NCI-H2029 (cell line): ENCODE data around the gene C3AR1.
A peak's percentile ranks its signal among the peaks of the same experiment; 100 is the strongest.
"Not testable (repeated sequence)": the region's sequence is repeated elsewhere in the genome, so short reads cannot be mapped to it uniquely, and the experiment has no call there.

Source experiments
- DNase-seq: peaks from one replicate; lab custom pipeline; 2025; lab: John Stamatoyannopoulos, UW

The C3AR1 gene

GRCh38 chr12:8065991-8066594 lies at the start of gene C3AR1:
Gene C3AR1, minus strand, starts transcription at chr12:8066359. Its CDS starts 6,174 bp downstream, at chr12:8060185.
- DNase-seq = no peak

DNA sequence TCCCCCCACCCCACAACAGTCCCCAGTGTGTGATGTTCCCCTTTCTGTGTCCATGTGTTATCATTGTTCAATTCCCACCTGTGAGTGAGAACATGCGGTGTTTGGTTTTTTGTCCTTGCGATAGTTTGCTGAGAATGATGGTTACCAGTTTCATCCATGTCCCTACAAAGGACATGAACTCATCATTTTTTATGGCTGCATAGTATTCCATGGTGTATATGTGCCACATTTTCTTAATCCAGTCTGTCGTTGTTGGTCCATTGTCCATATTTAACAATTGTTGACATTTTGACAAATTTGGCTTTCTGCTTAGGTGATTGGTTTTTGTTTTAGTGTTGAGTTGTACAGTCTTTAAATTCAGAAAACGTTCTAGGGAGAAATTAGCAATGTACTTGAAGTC lies 47.0 kb upstream of the C3AR1 start:
- DNase-seq = not testable (repeated sequence)

- peak; percentile 37 for DNase-seq
These were observed 42.7 kb upstream of the C3AR1 start for GRCh38 chr12:8108808-8109398.

- no peak for DNase-seq
These were observed 33.1 kb upstream of the C3AR1 start for GRCh38 chr12:8099235-8099634.

DNA sequence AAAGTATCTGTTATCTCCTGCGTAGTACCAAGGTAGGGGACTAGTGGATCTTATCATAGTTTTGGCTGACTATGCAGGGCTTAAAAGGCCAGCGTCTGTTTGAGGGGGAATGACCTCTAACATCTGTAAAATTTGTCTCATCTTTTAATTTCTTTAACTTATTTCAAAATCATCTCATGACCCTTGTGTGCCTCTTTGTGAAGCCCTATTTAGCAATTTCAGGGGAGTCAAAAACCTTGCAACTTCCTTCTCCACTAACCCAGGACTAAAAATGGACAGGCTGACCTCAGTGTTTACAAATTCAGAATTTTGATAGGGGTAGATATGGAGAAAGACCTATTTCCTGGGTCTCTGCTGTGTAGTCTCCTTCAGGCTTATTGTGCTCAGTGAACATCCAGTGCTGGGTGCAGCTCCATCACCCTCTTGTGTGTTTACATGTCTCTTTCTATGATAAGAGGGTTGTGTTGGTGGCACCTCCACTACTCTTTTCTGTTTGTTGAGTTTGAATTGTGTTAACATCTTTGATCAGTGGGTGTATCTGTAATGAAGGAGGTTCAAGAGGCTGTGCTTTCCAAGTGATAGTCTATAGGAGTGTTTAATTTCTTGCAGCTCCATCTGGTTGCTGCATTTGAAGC lies 30.2 kb upstream of the C3AR1 start:
- DNase-seq = no peak

DNA sequence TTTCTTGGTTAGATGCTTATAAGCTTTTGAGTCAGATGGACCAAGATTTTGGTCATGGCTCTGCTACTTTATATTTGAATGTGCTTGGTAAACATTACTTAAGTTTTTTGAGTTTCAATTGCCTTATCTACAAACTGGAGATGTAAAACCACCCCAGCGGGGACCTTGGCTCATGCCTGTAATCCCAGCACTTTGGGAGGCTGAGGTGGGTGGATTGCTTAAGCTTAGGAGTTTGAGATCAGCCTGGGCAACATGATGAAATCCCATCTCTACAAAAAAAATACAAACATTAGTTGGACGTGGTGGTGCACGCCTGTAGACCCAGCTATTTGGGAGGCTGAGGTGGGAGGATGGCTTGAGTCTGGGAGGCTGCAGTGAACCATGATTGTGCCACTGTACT lies 27.1 kb upstream of the C3AR1 start:
- DNase-seq = no peak

DNA sequence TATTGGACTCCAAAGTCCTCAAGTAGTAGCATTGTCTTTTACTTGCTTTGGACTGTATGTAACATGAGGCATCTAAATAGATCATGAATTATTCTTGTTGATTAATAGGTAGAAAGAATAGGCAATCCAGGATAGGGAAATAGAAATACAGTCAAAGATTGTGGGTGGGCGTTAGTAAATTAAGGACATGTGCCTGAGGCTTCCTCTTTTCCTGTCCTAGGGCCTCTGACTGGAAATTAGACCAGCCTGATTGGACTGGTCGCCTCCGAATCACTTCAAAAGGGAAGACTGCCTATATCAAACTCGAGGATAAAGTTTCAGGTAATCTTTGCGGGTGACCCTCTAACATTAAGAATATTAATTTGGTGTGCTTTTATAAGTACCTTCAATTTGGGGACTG lies 23.6 kb upstream of the C3AR1 start:
- no peak for DNase-seq

- DNase-seq = not testable (repeated sequence)
These were observed 23.1 kb upstream of the C3AR1 start for GRCh38 chr12:8089277-8089676.

DNA sequence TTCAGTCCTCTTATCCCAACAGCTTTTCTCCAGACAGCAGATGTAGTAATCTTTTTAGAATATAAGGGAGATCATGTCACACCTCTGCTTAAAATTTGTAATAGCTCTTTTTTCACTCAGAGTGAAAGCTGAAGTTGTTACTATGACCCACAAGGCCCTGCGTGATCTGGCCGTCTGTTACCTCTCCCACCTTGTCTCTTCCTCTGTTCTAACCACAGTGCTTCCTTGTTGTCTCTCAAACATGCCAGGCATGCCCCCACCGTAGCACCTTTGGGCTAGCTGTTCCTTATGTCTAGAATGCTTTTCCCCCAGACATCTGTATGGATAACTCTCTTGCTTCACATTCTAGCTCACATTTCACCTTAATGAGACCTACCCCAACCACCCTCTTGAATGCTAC lies 22.4 kb upstream of the C3AR1 start:
- DNase-seq = no peak

DNA sequence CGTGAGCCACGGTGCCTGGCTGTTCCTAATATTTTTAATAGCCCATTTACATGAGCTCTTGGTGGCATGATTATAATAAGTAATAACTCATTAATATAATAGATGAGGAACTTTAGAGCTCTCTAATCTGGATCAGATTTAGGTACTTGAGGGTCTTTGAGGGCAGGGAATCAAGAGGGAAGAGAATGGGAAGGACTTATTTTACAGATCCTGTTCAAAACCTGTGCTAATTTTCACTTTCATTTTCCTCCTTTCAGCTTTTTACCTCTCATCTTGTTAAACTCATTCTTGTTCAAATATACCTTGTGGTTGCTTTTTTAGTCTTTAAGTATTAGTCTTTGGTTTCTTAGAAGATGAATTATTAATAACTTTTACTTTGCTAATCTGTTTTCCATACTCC lies 21.5 kb upstream of the C3AR1 start:
- DNase-seq = no peak

- not testable (repeated sequence) for DNase-seq
These were observed 18.2 kb upstream of the C3AR1 start for GRCh38 chr12:8084351-8084750.

DNA sequence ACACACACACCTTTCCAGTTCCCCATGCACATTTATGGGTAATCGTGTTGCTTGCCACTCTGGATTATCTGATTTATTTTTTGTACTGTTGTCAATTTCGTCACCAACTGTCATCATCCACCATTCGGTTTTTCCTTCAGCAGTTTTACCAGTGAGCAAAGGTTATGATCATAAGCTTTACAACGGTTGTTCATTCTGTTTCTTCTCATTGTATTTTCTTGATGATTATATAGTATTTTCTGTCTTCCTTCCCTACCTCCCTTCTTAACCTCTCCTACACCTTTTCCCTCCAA lies 16.6 kb upstream of the C3AR1 start:
- DNase-seq = no peak

DNA sequence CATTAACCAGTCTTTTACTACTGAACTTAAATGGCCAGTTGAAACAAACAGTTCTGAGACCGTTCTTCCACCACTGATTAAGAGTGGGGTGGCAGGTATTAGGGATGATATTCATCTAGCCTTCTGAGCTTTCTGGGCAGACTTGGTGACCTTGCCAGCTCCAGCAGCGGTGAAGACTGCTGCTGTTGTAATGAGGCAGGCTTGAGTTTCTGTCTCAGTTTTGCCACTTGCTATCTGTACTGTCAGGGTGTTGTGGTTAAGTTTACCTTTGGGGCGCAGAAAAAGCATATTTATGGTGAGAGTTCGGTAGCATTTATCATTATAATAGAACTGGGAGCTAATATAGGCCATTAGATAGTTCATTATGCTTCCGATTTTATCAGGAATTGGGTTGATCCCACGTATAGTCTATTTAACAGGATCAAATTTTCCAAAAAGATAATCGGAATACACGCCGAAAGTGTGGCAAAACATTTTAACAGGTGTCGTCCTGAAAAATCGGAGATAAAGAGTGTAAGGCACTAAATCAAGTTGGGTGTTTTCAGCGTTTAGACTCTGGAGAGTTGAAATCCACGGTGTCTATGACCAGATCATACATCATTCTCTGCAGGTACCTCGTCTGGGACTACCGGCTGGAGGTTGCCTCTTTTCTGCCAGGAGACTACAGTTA lies 15.2 kb upstream of the C3AR1 start:
- no peak for DNase-seq

DNA sequence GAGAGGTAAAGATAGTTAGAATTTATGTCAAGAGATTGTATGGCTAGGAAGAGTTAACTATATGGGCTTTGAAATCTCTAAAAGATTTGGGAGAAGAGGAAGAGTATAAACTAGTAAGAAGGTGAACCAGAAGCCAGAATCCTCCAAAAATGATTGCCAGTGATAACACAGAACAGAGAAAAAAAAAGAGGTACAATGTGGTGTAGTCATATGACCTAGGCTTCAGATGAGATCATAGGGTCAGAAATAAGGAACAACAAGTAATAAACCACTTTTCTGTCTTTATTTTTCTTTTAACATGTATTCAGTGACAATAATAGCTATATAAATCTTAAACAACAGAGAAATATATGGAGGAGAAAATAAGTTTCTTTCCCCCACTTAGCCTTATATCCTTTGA lies 14.0 kb upstream of the C3AR1 start:
- DNase-seq = no peak

DNA sequence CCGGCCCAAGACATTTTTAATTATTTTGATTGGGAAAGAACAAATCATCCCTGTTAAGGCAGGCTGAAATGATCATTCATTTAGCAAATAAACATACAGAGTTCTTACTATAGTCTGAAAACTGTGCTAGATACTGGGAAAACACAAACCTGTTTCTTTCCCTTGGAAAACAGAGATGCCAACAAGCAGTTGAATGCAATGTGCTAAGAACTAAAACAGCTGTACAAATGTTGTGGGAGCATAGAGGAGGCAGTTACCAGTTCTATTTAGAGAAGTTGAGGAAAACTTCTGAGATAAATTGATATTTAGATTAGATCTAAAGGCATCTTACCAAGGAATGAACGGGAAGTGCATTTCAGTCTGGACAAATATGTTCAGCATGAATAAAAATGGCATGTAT lies 12.8 kb upstream of the C3AR1 start:
- DNase-seq = no peak

- DNase-seq = no peak
These were observed 12.2 kb upstream of the C3AR1 start for GRCh38 chr12:8078398-8078797.

DNA sequence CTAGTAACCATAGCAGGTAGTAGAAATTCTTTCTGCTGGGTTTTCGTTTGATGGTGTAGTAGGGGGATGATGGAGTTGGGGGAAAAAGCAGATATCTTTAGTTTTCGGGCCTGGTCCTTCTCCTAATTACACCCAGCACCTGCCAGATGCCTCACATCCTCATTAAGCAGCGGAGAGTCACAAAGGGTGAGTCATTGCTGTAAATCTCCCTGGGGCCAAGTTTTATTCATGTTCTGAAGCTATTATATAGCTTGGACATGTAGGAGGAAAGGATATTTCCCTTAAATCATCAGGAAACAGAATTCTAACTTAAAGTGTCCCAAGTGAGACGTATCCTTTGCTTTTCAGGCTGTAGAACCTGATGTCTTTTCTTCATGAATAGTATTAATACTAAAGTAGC lies 11.0 kb upstream of the C3AR1 start:
- no peak for DNase-seq

DNA sequence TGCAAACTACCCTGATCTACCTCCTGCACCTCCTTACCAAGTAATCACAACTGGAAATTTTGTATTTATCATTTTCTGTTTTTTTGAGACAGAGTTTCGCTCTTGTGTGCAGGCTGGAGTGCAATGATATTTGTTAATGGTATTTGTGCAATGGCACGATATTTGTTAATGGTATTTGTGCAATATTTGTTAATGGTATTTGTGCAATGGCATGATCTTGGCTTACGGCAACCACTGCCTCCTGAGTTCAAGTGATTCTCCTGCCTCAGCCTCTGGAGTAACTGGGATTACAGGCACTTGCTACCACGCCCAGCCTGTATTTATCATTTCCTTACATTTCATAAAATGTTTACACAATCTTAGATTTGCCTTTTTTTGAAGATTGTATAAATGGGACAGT lies 10.2 kb upstream of the C3AR1 start:
- no peak for DNase-seq

- no peak for DNase-seq
These were observed 9.8 kb upstream of the C3AR1 start for GRCh38 chr12:8075935-8076334.

DNA sequence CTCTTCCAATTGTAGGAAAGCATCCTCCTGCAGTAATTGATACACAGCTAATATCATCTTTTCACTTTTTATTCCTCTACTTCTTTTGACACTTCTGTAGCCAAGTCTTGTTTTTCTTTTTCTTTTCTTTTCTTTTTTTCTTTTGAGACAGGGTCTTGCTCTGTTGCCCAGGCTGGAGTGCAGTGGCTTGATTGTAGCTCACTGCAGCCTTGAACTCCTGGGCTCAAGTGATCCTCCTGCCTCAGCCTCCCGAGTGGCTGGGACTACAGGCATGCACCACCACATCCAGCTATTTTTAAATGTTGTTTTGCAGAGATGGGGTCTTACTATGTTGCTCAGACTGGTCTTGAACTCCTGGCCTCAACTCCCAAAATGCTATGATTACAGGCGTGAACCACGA lies 5.7 kb upstream of the C3AR1 start:
- not testable (repeated sequence) for DNase-seq

DNA sequence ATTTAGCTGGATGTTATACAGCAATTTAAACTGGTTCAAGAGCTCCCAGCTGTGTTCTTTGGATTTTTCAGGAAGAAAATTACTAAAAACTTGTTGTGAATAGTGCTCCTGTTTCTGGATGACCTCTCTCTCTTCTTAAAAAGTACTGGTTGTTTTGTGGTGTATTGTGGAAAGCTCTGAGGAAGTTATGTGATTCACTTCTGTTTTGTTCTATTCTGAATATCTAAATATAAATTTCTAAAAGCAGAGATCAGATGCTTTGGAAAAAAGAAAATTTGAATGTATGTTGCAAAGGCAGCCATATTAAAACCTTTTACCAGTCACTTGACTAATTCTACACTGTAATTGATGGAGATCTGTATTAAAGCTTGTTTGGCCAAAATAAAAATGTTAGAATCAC lies 3.4 kb upstream of the C3AR1 start:
- no peak for DNase-seq

DNA sequence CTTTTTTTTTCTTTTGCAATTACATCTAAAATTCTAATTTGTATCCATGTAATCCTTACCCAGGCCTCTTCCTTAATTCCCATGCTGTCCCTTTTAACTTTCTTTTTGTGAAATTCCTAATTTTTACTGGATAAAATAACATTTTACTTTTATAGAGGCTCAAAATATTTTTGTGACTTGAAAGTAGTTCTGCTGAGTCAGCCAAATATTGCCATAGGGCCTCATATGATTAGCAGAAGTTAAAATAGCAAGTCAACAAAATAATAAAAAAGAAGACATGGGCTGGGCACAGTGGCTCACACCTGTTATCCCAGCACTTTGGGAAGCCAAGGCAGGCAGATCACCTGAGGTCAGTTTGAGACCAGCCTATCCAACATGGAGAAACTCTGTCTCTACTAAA lies 2.0 kb downstream of the C3AR1 start:
- no peak for DNase-seq

- DNase-seq = no peak
These were observed 7.7 kb downstream of the C3AR1 start for GRCh38 chr12:8058506-8058905.

- DNase-seq = no peak
These were observed 8.3 kb downstream of the C3AR1 start for GRCh38 chr12:8057839-8058238.
